Measurements from ENCODE around the gene C1QTNF12.

The C1QTNF12 gene

DNA sequence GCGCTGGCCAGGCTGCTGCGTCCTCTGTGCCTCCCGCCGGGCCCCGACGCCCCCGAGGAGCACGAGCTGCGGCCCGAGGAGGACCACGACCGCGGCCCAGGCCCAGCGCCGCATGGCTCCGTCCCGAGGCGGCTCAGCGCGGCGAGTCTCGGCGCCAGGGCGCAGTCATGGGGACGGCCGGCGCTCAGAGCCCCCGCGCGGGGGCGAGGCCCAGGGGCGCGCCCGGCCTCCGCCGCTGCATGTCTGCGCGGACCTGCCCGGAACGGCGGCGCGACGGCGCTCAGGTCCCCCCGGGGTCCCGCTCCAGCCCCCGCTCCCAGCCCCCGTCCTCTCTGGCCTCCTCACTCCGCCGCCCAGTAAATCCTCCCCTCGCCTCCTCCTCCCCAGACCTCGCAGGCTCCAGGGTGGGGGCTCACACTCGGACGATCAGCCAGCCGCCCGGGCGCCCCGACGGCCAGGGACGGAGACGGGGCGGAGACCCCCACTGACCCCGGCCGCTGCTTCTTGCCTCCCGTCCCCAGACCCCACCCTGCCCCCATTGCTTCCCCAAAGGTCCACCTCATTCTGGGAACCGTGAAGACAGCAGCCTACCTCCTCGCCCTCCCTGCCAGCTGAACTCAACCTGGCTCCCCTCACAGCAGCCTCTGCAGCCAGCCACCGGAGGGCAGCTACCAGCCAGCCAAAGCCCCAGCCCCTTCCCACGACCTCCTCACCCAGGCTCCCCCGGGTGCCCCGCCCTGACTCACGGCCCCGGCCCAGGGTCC lies at the start of gene C1QTNF12:
TSS of gene C1QTNF12 (minus strand) at position 146 of the 764 bp plus-strand sequence. CDS start at position 114, 32 bp downstream.
- no peak within 1 kb of the TSS for H3K4me3 ChIP-seq (ENCODE audit: low read length in 2 of 2)
- H3K27ac ChIP-seq (ENCODE audit: low read length) = no peak within 1 kb of the TSS
- peaks cover 5% of the 10 kb centered on the region for H3K4me1 ChIP-seq (ENCODE audit: control insufficient read depth, insufficient read depth, low read length)
- no peaks in the 10 kb centered on the region for H3K36me3 ChIP-seq (ENCODE audit: control insufficient read depth in 2 of 2, insufficient read depth in 2 of 2, low read length in 2 of 2)
- peaks cover 5 to 22% of the 10 kb centered on the region in 2 donors for H3K27me3 ChIP-seq (ENCODE audit: control insufficient read depth in 1 of 2, insufficient read depth in 2 of 2, low read length in 2 of 2)
- H3K9ac ChIP-seq (ENCODE audit: low read length in 2 of 2) = no peak within 1 kb of the TSS
- H3K9me3 ChIP-seq (ENCODE audit: control insufficient read depth in 2 of 2, low read length in 2 of 2) = no peaks in the 10 kb centered on the region

DNA sequence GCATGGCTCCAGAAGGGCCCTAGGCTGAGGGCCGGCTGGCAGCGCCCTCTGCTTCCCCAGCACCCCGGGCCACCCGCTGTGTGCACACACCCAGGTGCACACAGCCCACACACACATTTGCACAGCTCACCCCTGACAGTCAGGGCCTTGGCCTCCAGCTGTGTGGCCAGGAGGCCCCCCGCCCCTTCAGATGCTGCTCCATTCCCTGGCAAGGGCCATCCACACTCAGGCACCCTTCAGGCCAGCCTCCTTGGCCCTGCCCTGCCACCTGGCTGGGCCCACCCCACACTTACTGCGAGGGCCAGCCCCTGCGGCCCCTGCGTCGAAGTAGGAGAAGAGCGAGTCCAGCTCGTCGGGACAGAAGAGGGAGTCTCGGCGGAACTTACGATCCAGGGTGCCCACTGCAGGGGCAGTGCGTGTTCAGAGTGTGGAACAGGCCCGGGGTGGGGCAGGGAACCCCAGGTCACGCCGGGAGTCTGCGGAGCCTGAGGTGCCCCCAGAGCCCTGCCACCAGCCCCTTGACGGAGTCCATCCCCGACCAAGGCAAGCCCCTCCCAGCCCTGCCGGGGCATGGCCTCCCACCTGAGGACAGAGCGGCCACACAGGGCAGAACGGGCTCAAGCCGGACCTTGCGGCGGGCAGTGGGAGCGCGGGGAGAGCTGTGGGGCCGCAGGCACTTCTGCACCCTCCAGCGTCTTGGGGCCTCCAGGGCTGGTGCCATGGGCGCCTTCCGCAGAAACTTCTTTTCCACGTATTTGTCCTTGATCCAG lies 48.8 kb upstream of the C1QTNF12 start:
- H3K36me3 ChIP-seq (ENCODE audit: control insufficient read depth in 2 of 2, insufficient read depth in 2 of 2, low read length in 2 of 2) = peaks cover 6 to 7% of the 10 kb centered on the region in 2 donors
- H3K9ac ChIP-seq (ENCODE audit: low read length in 2 of 2) = no peak overlapping the region
- H3K4me1 ChIP-seq (ENCODE audit: control insufficient read depth, insufficient read depth, low read length) = peaks cover 13% of the 10 kb centered on the region
- no peaks in the 10 kb centered on the region for H3K27me3 ChIP-seq (ENCODE audit: control insufficient read depth in 1 of 2, insufficient read depth in 2 of 2, low read length in 2 of 2)
- no peaks in the 10 kb centered on the region for H3K9me3 ChIP-seq (ENCODE audit: control insufficient read depth in 2 of 2, low read length in 2 of 2)
- no peak overlapping the region for H3K4me3 ChIP-seq (ENCODE audit: low read length in 2 of 2)
- no peak overlapping the region for H3K27ac ChIP-seq (ENCODE audit: low read length)

DNA sequence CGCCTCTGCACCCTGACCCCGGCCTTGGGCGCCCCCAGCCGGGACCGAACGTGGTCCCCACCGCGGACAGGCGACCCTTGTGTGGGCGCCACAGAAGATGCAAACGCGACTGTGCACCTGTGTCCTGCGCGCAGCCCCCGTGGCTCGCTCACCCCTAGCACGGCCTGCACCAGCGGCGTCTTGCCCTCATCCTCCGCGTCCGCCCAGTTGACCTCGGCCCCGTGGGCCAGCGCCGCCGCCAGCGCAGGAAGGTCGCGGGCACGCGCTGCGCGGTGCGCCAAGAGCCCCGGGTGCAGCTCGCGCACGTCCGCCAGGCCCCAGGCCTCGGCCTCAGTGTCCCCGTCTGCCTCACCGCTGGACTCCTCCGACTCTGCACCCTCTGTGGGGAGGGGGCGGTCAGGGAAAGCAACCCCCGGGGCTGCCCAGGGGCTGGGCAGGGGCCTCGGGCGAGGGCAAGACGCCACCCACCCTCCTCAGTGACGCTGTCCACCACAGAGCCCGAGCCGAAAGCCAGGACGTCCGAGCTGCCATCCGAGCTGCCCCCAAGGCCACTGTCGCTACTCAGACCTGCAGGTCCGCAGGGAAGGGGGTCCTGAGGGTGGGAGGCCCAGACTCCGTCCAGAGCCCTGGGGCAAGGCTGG lies 47.8 kb upstream of the C1QTNF12 start:
- peaks cover 13% of the 10 kb centered on the region for H3K4me1 ChIP-seq (ENCODE audit: control insufficient read depth, insufficient read depth, low read length)
- peaks cover 6 to 7% of the 10 kb centered on the region in 2 donors for H3K36me3 ChIP-seq (ENCODE audit: control insufficient read depth in 2 of 2, insufficient read depth in 2 of 2, low read length in 2 of 2)
- no peak overlapping the region for H3K27ac ChIP-seq (ENCODE audit: low read length)
- H3K27me3 ChIP-seq (ENCODE audit: control insufficient read depth in 1 of 2, insufficient read depth in 2 of 2, low read length in 2 of 2) = no peaks in the 10 kb centered on the region
- H3K4me3 ChIP-seq (ENCODE audit: low read length in 2 of 2) = no peak overlapping the region
- H3K9ac ChIP-seq (ENCODE audit: low read length in 2 of 2) = no peak overlapping the region
- no peaks in the 10 kb centered on the region for H3K9me3 ChIP-seq (ENCODE audit: control insufficient read depth in 2 of 2, low read length in 2 of 2)

GRCh38 chr1:1293263-1294249 lies 47.0 kb upstream of the C1QTNF12 start:
- no peaks in the 10 kb centered on the region for H3K27me3 ChIP-seq (ENCODE audit: control insufficient read depth in 1 of 2, insufficient read depth in 2 of 2, low read length in 2 of 2)
- peaks cover 6 to 7% of the 10 kb centered on the region in 2 donors for H3K36me3 ChIP-seq (ENCODE audit: control insufficient read depth in 2 of 2, insufficient read depth in 2 of 2, low read length in 2 of 2)

GRCh38 chr1:1292851-1293250 lies 46.3 kb upstream of the C1QTNF12 start:
- no peak overlapping the region for H3K9ac ChIP-seq (ENCODE audit: low read length in 2 of 2)

More at GRCh38 chr1:1293263-1294249, 47.0 kb upstream of the C1QTNF12 start:
- Histone ChIP-seq H3K4me1 (ENCODE audit: control insufficient read depth, insufficient read depth, low read length) (peaks cover 9% of the 10 kb centered on the region), H3K9ac (ENCODE audit: low read length in 2 of 2) (no peak overlapping the region), H3K9me3 (ENCODE audit: control insufficient read depth in 2 of 2, low read length in 2 of 2) (no peaks in the 10 kb centered on the region), H3K4me3 (ENCODE audit: low read length in 2 of 2) (no peak overlapping the region), H3K27ac (ENCODE audit: low read length) (no peak overlapping the region)

DNA sequence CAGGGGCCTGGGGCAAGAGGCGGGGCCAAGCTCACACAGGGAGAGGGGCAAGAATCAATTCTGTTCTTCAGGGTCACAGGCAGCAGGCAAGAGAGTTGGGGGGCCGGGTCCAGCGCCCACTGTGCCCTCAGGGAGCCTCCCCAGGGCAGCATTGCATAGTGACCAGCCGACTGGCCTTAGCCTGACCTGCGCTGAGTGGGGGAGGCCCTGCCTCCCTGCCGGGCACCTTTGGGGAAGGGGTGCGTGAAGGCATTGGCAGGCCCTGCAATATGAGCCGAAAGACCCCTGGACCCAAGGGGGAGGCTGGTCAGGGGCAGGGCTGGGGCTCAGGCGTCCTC lies 45.9 kb upstream of the C1QTNF12 start:
- H3K9me3 ChIP-seq (ENCODE audit: control insufficient read depth in 2 of 2, low read length in 2 of 2) = no peaks in the 10 kb centered on the region
- peaks cover 9% of the 10 kb centered on the region for H3K4me1 ChIP-seq (ENCODE audit: control insufficient read depth, insufficient read depth, low read length)
- peaks cover 3% of the 10 kb centered on the region in 2 donors for H3K27me3 ChIP-seq (ENCODE audit: control insufficient read depth in 1 of 2, insufficient read depth in 2 of 2, low read length in 2 of 2)
- peaks cover 6 to 7% of the 10 kb centered on the region in 2 donors for H3K36me3 ChIP-seq (ENCODE audit: control insufficient read depth in 2 of 2, insufficient read depth in 2 of 2, low read length in 2 of 2)
- H3K9ac ChIP-seq (ENCODE audit: low read length in 2 of 2) = no peak overlapping the region
- H3K27ac ChIP-seq (ENCODE audit: low read length) = no peak overlapping the region
- H3K4me3 ChIP-seq (ENCODE audit: low read length in 2 of 2) = no peak overlapping the region

More at GRCh38 chr1:1292851-1293250, 46.3 kb upstream of the C1QTNF12 start:
- peaks cover 9% of the 10 kb centered on the region for H3K4me1 ChIP-seq (ENCODE audit: control insufficient read depth, insufficient read depth, low read length)
- no peak overlapping the region for H3K27ac ChIP-seq (ENCODE audit: low read length)
- no peaks in the 10 kb centered on the region for H3K27me3 ChIP-seq (ENCODE audit: control insufficient read depth in 1 of 2, insufficient read depth in 2 of 2, low read length in 2 of 2)
- H3K4me3 ChIP-seq (ENCODE audit: low read length in 2 of 2) = no peak overlapping the region
- no peaks in the 10 kb centered on the region for H3K9me3 ChIP-seq (ENCODE audit: control insufficient read depth in 2 of 2, low read length in 2 of 2)
- H3K36me3 ChIP-seq (ENCODE audit: control insufficient read depth in 2 of 2, insufficient read depth in 2 of 2, low read length in 2 of 2) = peaks cover 6 to 7% of the 10 kb centered on the region in 2 donors

- H3K36me3 ChIP-seq (ENCODE audit: control insufficient read depth in 2 of 2, insufficient read depth in 2 of 2, low read length in 2 of 2) = peaks cover 5 to 6% of the 10 kb centered on the region in 2 donors
- peaks cover 9% of the 10 kb centered on the region for H3K4me1 ChIP-seq (ENCODE audit: control insufficient read depth, insufficient read depth, low read length)
- no peak overlapping the region for H3K4me3 ChIP-seq (ENCODE audit: low read length in 2 of 2)
- H3K27ac ChIP-seq (ENCODE audit: low read length) = no peak overlapping the region
- no peak overlapping the region for H3K9ac ChIP-seq (ENCODE audit: low read length in 2 of 2)
- no peaks in the 10 kb centered on the region for H3K9me3 ChIP-seq (ENCODE audit: control insufficient read depth in 2 of 2, low read length in 2 of 2)
- H3K27me3 ChIP-seq (ENCODE audit: control insufficient read depth in 1 of 2, insufficient read depth in 2 of 2, low read length in 2 of 2) = peaks cover 6 to 9% of the 10 kb centered on the region in 2 donors
Observed at GRCh38 chr1:1291548-1292441, 45.3 kb upstream of the C1QTNF12 start.

- H3K4me3 ChIP-seq (ENCODE audit: low read length in 2 of 2) = no peak overlapping the region
- H3K4me1 ChIP-seq (ENCODE audit: control insufficient read depth, insufficient read depth, low read length) = peaks cover 9% of the 10 kb centered on the region
- H3K36me3 ChIP-seq (ENCODE audit: control insufficient read depth in 2 of 2, insufficient read depth in 2 of 2, low read length in 2 of 2) = peaks cover 3 to 6% of the 10 kb centered on the region in 2 donors
- no peak overlapping the region for H3K9ac ChIP-seq (ENCODE audit: low read length in 2 of 2)
- no peak overlapping the region for H3K27ac ChIP-seq (ENCODE audit: low read length)
- H3K9me3 ChIP-seq (ENCODE audit: control insufficient read depth in 2 of 2, low read length in 2 of 2) = no peaks in the 10 kb centered on the region
- peaks cover 9 to 13% of the 10 kb centered on the region in 2 donors for H3K27me3 ChIP-seq (ENCODE audit: control insufficient read depth in 1 of 2, insufficient read depth in 2 of 2, low read length in 2 of 2)
Observed at GRCh38 chr1:1291023-1291528, 44.6 kb upstream of the C1QTNF12 start.

GRCh38 chr1:1290238-1290731 lies 43.8 kb upstream of the C1QTNF12 start:
- peaks cover under 1 to 2% of the 10 kb centered on the region in 2 donors for H3K36me3 ChIP-seq (ENCODE audit: control insufficient read depth in 2 of 2, insufficient read depth in 2 of 2, low read length in 2 of 2)
- peaks cover 9% of the 10 kb centered on the region for H3K4me1 ChIP-seq (ENCODE audit: control insufficient read depth, insufficient read depth, low read length)
- H3K9me3 ChIP-seq (ENCODE audit: control insufficient read depth in 2 of 2, low read length in 2 of 2) = no peaks in the 10 kb centered on the region
- H3K27ac ChIP-seq (ENCODE audit: low read length) = no peak overlapping the region
- no peak overlapping the region for H3K4me3 ChIP-seq (ENCODE audit: low read length in 2 of 2)
- H3K27me3 ChIP-seq (ENCODE audit: control insufficient read depth in 1 of 2, insufficient read depth in 2 of 2, low read length in 2 of 2) = peaks cover 13 to 14% of the 10 kb centered on the region in 2 donors
- no peak overlapping the region for H3K9ac ChIP-seq (ENCODE audit: low read length in 2 of 2)
